Naive B cell (primary cell): ENCODE measurements around the gene SEMA7A. TPM values are rescaled to one million over a fixed set of nuclear protein-coding genes. Genes with fewer than 3 reads are reported as not detected.
"Not testable (repeated sequence)": the region's sequence is repeated elsewhere in the genome, so short reads cannot be mapped to it uniquely, and the experiment has no call there.

Experiments used
- ATAC-seq, 2 donors: fragments of 150-1000 bp; cut with Tn5 transposase; 2 replicates each; pipeline ENCODE4 v1.10.0; 2021; ENCODE audit warnings: low read depth in 2 of 2, mild to moderate bottlenecking in 2 of 2, moderate library complexity in 2 of 2
- DNase-seq: peaks from one replicate; pipeline ENCODE4 v3.0.0; 2022
- H3K27ac Mint-ChIP-seq, 6 donors: one replicate each; pipeline ENCODE4 v1.8.0; 2020 to 2022; ENCODE audit warnings: mild to moderate bottlenecking in 6 of 6, mixed read lengths in 6 of 6, moderate library complexity in 5 of 6, inconsistent platforms in 2 of 6
- H3K27me3 Mint-ChIP-seq, 3 donors: one replicate each; pipeline ENCODE4 v1.8.0; 2021 to 2022; ENCODE audit warnings: mixed read lengths in 3 of 3, mild to moderate bottlenecking in 1 of 3
- H3K36me3 Mint-ChIP-seq, 2 donors: one replicate each; pipeline ENCODE4 v1.8.0; 2020 to 2022; ENCODE audit warnings: mixed read lengths in 2 of 2, inconsistent platforms in 1 of 2, mild to moderate bottlenecking in 1 of 2
- H3K4me1 Mint-ChIP-seq, 3 donors: one replicate each; pipeline ENCODE4 v1.8.0; 2020 to 2022; ENCODE audit warnings: mixed read lengths in 3 of 3, inconsistent platforms in 1 of 3, mild to moderate bottlenecking in 1 of 3, moderate library complexity in 1 of 3
- H3K4me3 Mint-ChIP-seq, 8 donors: one replicate each; pipeline ENCODE4 v1.8.0; 2020 to 2022; ENCODE audit warnings: mild to moderate bottlenecking in 8 of 8, mixed read lengths in 8 of 8, moderate library complexity in 8 of 8, inconsistent platforms in 2 of 8
- H3K9me3 Mint-ChIP-seq, 7 donors: one replicate each; pipeline ENCODE4 v1.8.0; 2020 to 2022; ENCODE audit warnings: mixed read lengths in 7 of 7, mild to moderate bottlenecking in 5 of 7, inconsistent platforms in 2 of 7, moderate library complexity in 1 of 7
- polyA plus RNA-seq, 6 donors: library from polyadenylated mRNA; unstranded; fragments of 300-500 nt; fragmentation: Illumina TruSeq; gene quantifications; one replicate each; pipeline ENCODE4 v1.2.3, GENCODE V29; 2021; ENCODE audit warnings: low read depth in 6 of 6

The SEMA7A gene
- polyA plus RNA-seq: 1 to 10 TPM in 2 of 6 donors, under 1 TPM in 3, not detected in 1; 0.10 to 1.5 (median 0.62) TPM

- Mint-ChIP-seq H3K4me1 (peaks cover 65 to 78% (median 72%) of the 10 kb centered on the region in 3 donors), H3K36me3 (no peaks in the 10 kb centered on the region), H3K4me3 (peak within 1 kb of the TSS; percentile 81 to 92 (median 88)), H3K27ac (peak within 1 kb of the TSS; percentile 88 to 98 (median 97)), H3K27me3 (no peaks in the 10 kb centered on the region), H3K9me3 (no peaks in the 10 kb centered on the region)
- ATAC-seq: peak; percentile 71 to 72
- DNase-seq: peak; percentile 84
Observed at GRCh38 chr15:74433592-74434262, at the start of gene SEMA7A. TSS of gene SEMA7A (minus strand) at chr15:74433958. CDS start at chr15:74433918, 40 bp downstream.

GRCh38 chr15:74482661-74483060, 48.9 kb upstream of the SEMA7A start:
- no peak for DNase-seq
- no peak overlapping the region for H3K4me3 Mint-ChIP-seq
- peaks cover 8 to 17% of the 10 kb centered on the region in 2 donors for H3K36me3 Mint-ChIP-seq
- no peaks in the 10 kb centered on the region for H3K9me3 Mint-ChIP-seq
- peak overlapping the region in 1 of 6 donors; percentile 41 for H3K27ac Mint-ChIP-seq
- H3K27me3 Mint-ChIP-seq: no peaks in the 10 kb centered on the region
- peaks cover 0 to 6% (median 0%) of the 10 kb centered on the region in 3 donors for H3K4me1 Mint-ChIP-seq
- ATAC-seq: no peak

GRCh38 chr15:74480364-74480763, 46.6 kb upstream of the SEMA7A start:
- DNase-seq, H3K27me3 Mint-ChIP-seq, H3K4me1 Mint-ChIP-seq, ATAC-seq, H3K4me3 Mint-ChIP-seq, H3K9me3 Mint-ChIP-seq, H3K27ac Mint-ChIP-seq: not testable (repeated sequence)
- H3K36me3 Mint-ChIP-seq: peaks cover 8 to 25% of the 10 kb centered on the region in 2 donors

GRCh38 chr15:74471621-74472020, 37.9 kb upstream of the SEMA7A start:
- DNase-seq, H3K27ac Mint-ChIP-seq, H3K9me3 Mint-ChIP-seq, H3K4me1 Mint-ChIP-seq, H3K27me3 Mint-ChIP-seq, ATAC-seq, H3K4me3 Mint-ChIP-seq: not testable (repeated sequence)
- H3K36me3 Mint-ChIP-seq: peaks cover 7 to 20% of the 10 kb centered on the region in 2 donors

GRCh38 chr15:74470631-74471395, 37.1 kb upstream of the SEMA7A start:
- Mint-ChIP-seq H3K4me1 (peaks cover 0 to 4% (median 0%) of the 10 kb centered on the region in 3 donors), H3K36me3 (peaks cover 7 to 12% of the 10 kb centered on the region in 2 donors), H3K4me3 (no peak overlapping the region), H3K27me3 (no peaks in the 10 kb centered on the region), H3K9me3 (no peaks in the 10 kb centered on the region), H3K27ac (peak overlapping the region in 2 of 6 donors; percentile 29 to 41)
- no peak for ATAC-seq
- DNase-seq: no peak

- H3K9me3 Mint-ChIP-seq: peaks cover 0 to 2% (median 0%) of the 10 kb centered on the region in 7 donors
- ATAC-seq: no peak
- no peak overlapping the region for H3K4me3 Mint-ChIP-seq
- no peaks in the 10 kb centered on the region for H3K27me3 Mint-ChIP-seq
- H3K4me1 Mint-ChIP-seq: peaks cover 13 to 20% (median 16%) of the 10 kb centered on the region in 3 donors
- peaks cover 7 to 9% of the 10 kb centered on the region in 2 donors for H3K36me3 Mint-ChIP-seq
- no peak for DNase-seq
- peak overlapping the region in 1 of 6 donors; percentile 24 for H3K27ac Mint-ChIP-seq
Observed at GRCh38 chr15:74468341-74469032, 34.7 kb upstream of the SEMA7A start.

GRCh38 chr15:74466570-74466969, 32.8 kb upstream of the SEMA7A start:
- H3K4me1 Mint-ChIP-seq: peaks cover 28 to 38% (median 34%) of the 10 kb centered on the region in 3 donors
- H3K9me3 Mint-ChIP-seq: peaks cover 0 to 2% (median 0%) of the 10 kb centered on the region in 7 donors
- ATAC-seq (no peak), DNase-seq (no peak)
- no peaks in the 10 kb centered on the region for H3K27me3 Mint-ChIP-seq
- no peak overlapping the region for H3K27ac Mint-ChIP-seq
- H3K4me3 Mint-ChIP-seq: no peak overlapping the region
- H3K36me3 Mint-ChIP-seq: peaks cover 6 to 7% of the 10 kb centered on the region in 2 donors

- Mint-ChIP-seq H3K27me3 (no peaks in the 10 kb centered on the region), H3K4me3 (peak overlapping the region in 2 of 8 donors; percentile 20 to 67), H3K9me3 (peaks cover 0 to 2% (median 0%) of the 10 kb centered on the region in 7 donors), H3K4me1 (peaks cover 35 to 49% (median 45%) of the 10 kb centered on the region in 3 donors), H3K36me3 (peaks cover 1 to 7% of the 10 kb centered on the region in 2 donors), H3K27ac (peak overlapping the region in 2 of 6 donors; percentile 61 to 70)
- no peak for DNase-seq
- ATAC-seq: no peak
Observed at GRCh38 chr15:74464897-74465296, 31.1 kb upstream of the SEMA7A start.

- Mint-ChIP-seq H3K27me3 (no peaks in the 10 kb centered on the region), H3K4me1 (peaks cover 35 to 49% (median 47%) of the 10 kb centered on the region in 3 donors), H3K36me3 (peaks cover 0 to 7% of the 10 kb centered on the region in 2 donors), H3K9me3 (peaks cover 0 to 2% (median 0%) of the 10 kb centered on the region in 7 donors), H3K4me3 (peak overlapping the region; percentile 3 to 82 (median 66)), H3K27ac (peak overlapping the region; percentile 61 to 96 (median 92))
- ATAC-seq: peak; percentile 9 to 29
- peak; percentile 53 for DNase-seq
Observed at GRCh38 chr15:74464216-74464615, 30.5 kb upstream of the SEMA7A start.

GRCh38 chr15:74463634-74464033, 29.9 kb upstream of the SEMA7A start:
- Mint-ChIP-seq H3K27me3 (no peaks in the 10 kb centered on the region), H3K27ac (peak overlapping the region in 2 of 6 donors; percentile 1 to 61), H3K4me1 (peaks cover 40 to 53% (median 53%) of the 10 kb centered on the region in 3 donors), H3K36me3 (peaks cover 4 to 12% of the 10 kb centered on the region in 2 donors), H3K9me3 (peaks cover 0 to 2% (median 0%) of the 10 kb centered on the region in 7 donors), H3K4me3 (peak overlapping the region in 3 of 8 donors; percentile 13 to 80 (median 37))
- DNase-seq (no peak), ATAC-seq (no peak)

GRCh38 chr15:74461847-74462511, 28.2 kb upstream of the SEMA7A start:
- no peak for DNase-seq
- Mint-ChIP-seq H3K36me3 (peaks cover 8 to 16% of the 10 kb centered on the region in 2 donors), H3K27me3 (no peaks in the 10 kb centered on the region), H3K27ac (peak overlapping the region; percentile 87 to 98 (median 95)), H3K4me1 (peaks cover 40 to 56% (median 54%) of the 10 kb centered on the region in 3 donors), H3K4me3 (peak overlapping the region; percentile 76 to 97 (median 92)), H3K9me3 (peaks cover 0 to 2% (median 0%) of the 10 kb centered on the region in 7 donors)
- no peak for ATAC-seq
